ENCODE results near the gene FIGNL1. TPM values are rescaled to one million over a fixed set of nuclear protein-coding genes. Genes with fewer than 3 reads are reported as not detected.

The FIGNL1 gene
- total and polyA plus RNA-seq, 2 donors (not counting 3 experiments of a cell fraction or from before 2014, with no cell fraction given): 20.8 to 49.3 TPM

- intact Hi-C loops (cut with micrococcal nuclease) (loop anchor here (5.0 kb wide), 1 partner anchor 453 kb away; no protein-coding TSS in a partner anchor), dilution Hi-C loops (cut with MboI; ENCODE audit: extremely low pct_ligation_motif_present, low sequenced_read_pairs) (no loop called here)
- no peaks in the 10 kb centered on the region for H4K20me1 ChIP-seq (replicated peaks; ENCODE audit: control insufficient read depth, extremely low read depth, insufficient read depth, low read length)
- no peak overlapping the region for H3K4me2 ChIP-seq (ENCODE audit: insufficient read depth, low read length)
- no peak overlapping the region for H3K9ac ChIP-seq (replicated peaks; ENCODE audit: extremely low read depth, insufficient read depth, low read length)
- H3K9me1 ChIP-seq (replicated peaks; ENCODE audit: control insufficient read depth, extremely low read depth, insufficient read depth, low read length): no peaks in the 10 kb centered on the region
- no peaks in the 10 kb centered on the region for H3K27me3 ChIP-seq (ENCODE audit: control insufficient read depth in 2 of 2, insufficient read depth in 2 of 2, low read length in 2 of 2)
- no peaks in the 10 kb centered on the region for H3K36me3 ChIP-seq (ENCODE audit: control insufficient read depth in 2 of 2, extremely low read depth in 1 of 2, insufficient read depth in 2 of 2, low read length in 2 of 2)
- H3K4me3 ChIP-seq (replicated peaks in 1 of 3; ENCODE audit: insufficient read depth in 1 of 3, low read depth in 1 of 3, low read length in 3 of 3): no peak overlapping the region
- no peak for DNase-seq (ENCODE audit: low read depth, low spot score)
- CTCF ChIA-PET: interaction anchor here (1.3 to 3.9 kb wide), 4 partner anchors 10 to 642 kb away, joined by 3 to 29 read pairs (median 7); no protein-coding TSS in a partner anchor
- H3K9me3 ChIP-seq (replicated peaks; ENCODE audit: control insufficient read depth, insufficient read depth, low read length): no peaks in the 10 kb centered on the region
- POLR2A ChIA-PET: no interaction called here
- no peak overlapping the region for H2AFZ ChIP-seq (ENCODE audit: low read depth, low read length)
- no peak for FAIRE-seq
- H3K4me1 ChIP-seq (ENCODE audit: control insufficient read depth, extremely low read depth, insufficient read depth, low read length): peaks cover 36% of the 10 kb centered on the region
- H3K79me2 ChIP-seq (ENCODE audit: control insufficient read depth, insufficient read depth, low read length): no peaks in the 10 kb centered on the region
- no TSS peak for BruUV-seq (replicated peaks)
- H3K27ac ChIP-seq (ENCODE audit: insufficient read depth, low read depth, low read length): no peak overlapping the region
- TF ChIP-seq JUN (IDR thresholded peaks at IDR 0.05; ENCODE audit: borderline replicate concordance, insufficient read depth, insufficient read length, low read depth) (no peak), POLR2A (IDR thresholded peaks at IDR 0.05; ENCODE audit: low read depth, low read length) (no peak), EZH2 (IDR thresholded peaks at IDR 0.05; ENCODE audit: borderline replicate concordance, low read depth, low read length, severe bottlenecking) (no peak), MYC (IDR thresholded peaks at IDR 0.05; ENCODE audit: low read depth, low read length) (no peak), POLR2AphosphoS5 (IDR thresholded peaks at IDR 0.05; ENCODE audit: insufficient read depth, low read depth, low read length) (no peak), GATA2 (IDR thresholded peaks at IDR 0.05; ENCODE audit: insufficient read depth, insufficient read length, low read depth, low read length) (no peak), FOS (IDR thresholded peaks at IDR 0.05; ENCODE audit: borderline replicate concordance, insufficient read depth, low read length) (no peak)
- TF ChIP-seq, protein P1, sequence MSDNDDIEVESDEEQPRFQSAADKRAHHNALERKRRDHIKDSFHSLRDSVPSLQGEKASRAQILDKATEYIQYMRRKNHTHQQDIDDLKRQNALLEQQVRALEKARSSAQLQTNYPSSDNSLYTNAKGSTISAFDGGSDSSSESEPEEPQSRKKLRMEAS (IDR thresholded peaks at IDR 0.05; ENCODE audit: insufficient read depth, insufficient read length): no peak
- TF ChIP-seq, protein P2, sequence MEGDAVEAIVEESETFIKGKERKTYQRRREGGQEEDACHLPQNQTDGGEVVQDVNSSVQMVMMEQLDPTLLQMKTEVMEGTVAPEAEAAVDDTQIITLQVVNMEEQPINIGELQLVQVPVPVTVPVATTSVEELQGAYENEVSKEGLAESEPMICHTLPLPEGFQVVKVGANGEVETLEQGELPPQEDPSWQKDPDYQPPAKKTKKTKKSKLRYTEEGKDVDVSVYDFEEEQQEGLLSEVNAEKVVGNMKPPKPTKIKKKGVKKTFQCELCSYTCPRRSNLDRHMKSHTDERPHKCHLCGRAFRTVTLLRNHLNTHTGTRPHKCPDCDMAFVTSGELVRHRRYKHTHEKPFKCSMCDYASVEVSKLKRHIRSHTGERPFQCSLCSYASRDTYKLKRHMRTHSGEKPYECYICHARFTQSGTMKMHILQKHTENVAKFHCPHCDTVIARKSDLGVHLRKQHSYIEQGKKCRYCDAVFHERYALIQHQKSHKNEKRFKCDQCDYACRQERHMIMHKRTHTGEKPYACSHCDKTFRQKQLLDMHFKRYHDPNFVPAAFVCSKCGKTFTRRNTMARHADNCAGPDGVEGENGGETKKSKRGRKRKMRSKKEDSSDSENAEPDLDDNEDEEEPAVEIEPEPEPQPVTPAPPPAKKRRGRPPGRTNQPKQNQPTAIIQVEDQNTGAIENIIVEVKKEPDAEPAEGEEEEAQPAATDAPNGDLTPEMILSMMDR (IDR thresholded peaks at IDR 0.05; ENCODE audit: extremely low read depth in 1 of 2, insufficient read depth in 1 of 2, low read depth in 1 of 2, low read length in 2 of 2): no peak
These were observed 48.9 kb upstream of the FIGNL1 start for GRCh38 chr7:50499092-50499491.

Measured in endothelial cell of umbilical vein (primary cell).